Transverse colon (tissue), 4 donors: Measurements from ENCODE around the gene VSIG1. TPM values are rescaled to one million over a fixed set of nuclear protein-coding genes. Genes with fewer than 3 reads are reported as not detected.

ENCODE experiments used
- DNase-seq: peaks from one replicate; pipeline ENCODE4 v3.0.0-alpha.2; 2019
- H3K27ac ChIP-seq, 4 donors: fragments of 200-600 bp; sonication (generic); 2 replicates each; pipeline ENCODE4 v1.5.1; 2016 to 2018; ENCODE audit warnings: inconsistent platforms in 4 of 4
- H3K27me3 ChIP-seq: fragments of 200-600 bp; sonication (generic); 2 replicates; pipeline ENCODE4 v1.5.1; 2017; ENCODE audit warnings: inconsistent platforms
- H3K36me3 ChIP-seq, 4 donors: fragments of 200-600 bp; sonication (generic); 2 replicates each; pipeline ENCODE4 v1.5.1; 2017 to 2019; ENCODE audit warnings: inconsistent platforms in 4 of 4
- H3K4me1 ChIP-seq, 4 donors: fragments of 200-600 bp; sonication (generic); 2 replicates each; pipeline ENCODE4 v1.5.1; 2017 to 2020; ENCODE audit warnings: inconsistent platforms in 4 of 4
- H3K4me3 ChIP-seq, 4 donors: fragments of 200-600 bp; sonication (generic); 1 replicate in 1 of 4; 2 replicates in 3 of 4; pipeline versions ENCODE4 v1.5.1 to v1.6.1; 2017 to 2019; ENCODE audit warnings: inconsistent platforms in 4 of 4
- H3K9me3 ChIP-seq, 2 donors: fragments of 200-600 bp; sonication (generic); 2 replicates each; pipeline ENCODE4 v1.5.1; 2017 to 2019; ENCODE audit warnings: inconsistent platforms in 2 of 2
- CTCF ChIP-seq, 5 experiments: fragments of 200-600 bp in 3 of 5; fragments of 450-650 bp in 2 of 5; sonication (generic) in 3 of 5; IDR thresholded peaks; 1 replicate in 2 of 5; 2 replicates in 3 of 5; pipeline ENCODE4 v1.5.1; 2016 to 2017; ENCODE audit warnings: antibody characterized with exemption in 5 of 5, inconsistent platforms in 3 of 5, mild to moderate bottlenecking in 2 of 5, moderate library complexity in 1 of 5
- EP300 ChIP-seq: sonication (generic); formaldehyde crosslinking; IDR thresholded peaks from one replicate; pipeline ENCODE4 v1.6.1; 2017; ENCODE audit warnings: antibody characterized with exemption, low read depth
- POLR2A ChIP-seq: fragments of 450-650 bp; IDR thresholded peaks from one replicate; pipeline ENCODE4 v1.6.1; 2016; ENCODE audit warnings: antibody characterized with exemption, mild to moderate bottlenecking, moderate library complexity
- POLR2AphosphoS5 ChIP-seq, 3 donors: sonication (generic); formaldehyde crosslinking; IDR thresholded peaks; one replicate each; pipeline ENCODE4 v1.6.1; 2016; ENCODE audit warnings: antibody characterized with exemption in 3 of 3
- WGBS, 2 donors: methylation state at CpG; one replicate each; pipeline ENCODE4 v1.1.5; 2018; ENCODE audit warnings: low coverage in 1 of 2; 5-methylcytosine and 5-hydroxymethylcytosine counted together
- in situ Hi-C, 4 donors: fragments of 200-750 bp; cut with MboI; loops; one replicate each; pipeline versions ENCODE4 v1.15.0 to v1.15.1; 2017; ENCODE audit warnings: low sequenced_read_pairs in 3 of 4, low pct_ligation_motif_present in 1 of 4, low pct_unique_long_range_greater_than_20kb in 1 of 4
- intact Hi-C: fragments of 100-400 bp; cut with DNase I; formaldehyde crosslinking; loops from one replicate; pipeline ENCODE4 v1.15.1; 2023; ENCODE audit warnings: low total_unique reads
- total RNA-seq, 4 donors: library from RNA; depleted of rRNA; stranded (reverse); fragments of >200 nt; gene quantifications; one replicate each; pipeline ENCODE4 v1.1.0, GENCODE V29; 2016

VSIG1 gene
- total RNA-seq, 4 donors from 2014 or later, result 0.37 to 0.68 TPM; not detected in 2

- Histone ChIP-seq H3K36me3 (no peaks in the 10 kb centered on the region), H3K9me3 (no peaks in the 10 kb centered on the region), H3K4me3 (peak overlapping the region; percentile 50 to 73 (median 57)), H3K4me1 (peaks cover 0 to 22% (median 4%) of the 10 kb centered on the region in 4 donors), H3K27me3 (no peaks in the 10 kb centered on the region), H3K27ac (peak overlapping the region; percentile 82 to 94 (median 88))
- TF ChIP-seq CTCF (IDR thresholded peaks at IDR 0.05) (no peak), POLR2A (no peak), POLR2AphosphoS5 (IDR thresholded peaks at IDR 0.05) (no peak), EP300 (no peak)
- intact Hi-C loops, result no loop called here
- 8 to 47% methylated on average over 3 to 20 of the region's 20 CpGs for WGBS, 2 donors
- in situ Hi-C loops, result no loop called here
- no peak for DNase-seq
These were observed 45.8 kb downstream of the VSIG1 start for GRCh38 chrX:108090491-108091263.

- Histone ChIP-seq H3K36me3 (no peaks in the 10 kb centered on the region), H3K27ac (peak within 1 kb of the TSS; percentile 82 to 94 (median 88)), H3K27me3 (no peaks in the 10 kb centered on the region), H3K9me3 (no peaks in the 10 kb centered on the region), H3K4me1 (peaks cover 0 to 22% (median 4%) of the 10 kb centered on the region in 4 donors), H3K4me3 (peak within 1 kb of the TSS; percentile 50 to 73 (median 57))
- WGBS, 2 donors, result 50% methylated on average over 47 of the region's 47 CpGs; no CpG with 5 or more reads in 1 of the 2 donors
- TF ChIP-seq CTCF (IDR thresholded peaks at IDR 0.05) (peak in 1 of 5 experiments; percentile 25), POLR2AphosphoS5 (IDR thresholded peaks at IDR 0.05) (peak; percentile 72 to 87 (median 85)), EP300 (no peak), POLR2A (peak; percentile 84)
- in situ Hi-C loops, result no loop called here
- peak; percentile 94 for DNase-seq
- intact Hi-C loops, result no loop called here
These were observed 46.5 kb downstream of the VSIG1 start, which contains the start of the genes ATG4A and PSMD10 for GRCh38 chrX:108091264-108091877. ATG4A (plus strand) TSS chrX:108091778; CDS start chrX:108091827, 49 bp downstream. PSMD10 (minus strand) TSS chrX:108091542; CDS start chrX:108091520, 22 bp downstream.

- Histone ChIP-seq H3K27ac (peak overlapping the region; percentile 80 to 93 (median 83)), H3K9me3 (no peaks in the 10 kb centered on the region), H3K4me1 (peaks cover 0 to 22% (median 4%) of the 10 kb centered on the region in 4 donors), H3K27me3 (no peaks in the 10 kb centered on the region), H3K36me3 (no peaks in the 10 kb centered on the region), H3K4me3 (peak overlapping the region; percentile 9 to 73 (median 55))
- no peak for DNase-seq
- no peak for TF ChIP-seq CTCF (IDR thresholded peaks at IDR 0.05)
- TF ChIP-seq POLR2AphosphoS5 (IDR thresholded peaks at IDR 0.05), result no peak
- no peak for TF ChIP-seq POLR2A
- TF ChIP-seq EP300, result no peak
- in situ Hi-C loops, result no loop called here
- 48% methylated on average over 15 of the region's 15 CpGs; no CpG with 5 or more reads in 1 of the 2 donors for WGBS, 2 donors
- intact Hi-C loops, result no loop called here
These were observed 47.0 kb downstream of the VSIG1 start for GRCh38 chrX:108091878-108092291.

GRCh38 chrX:108097380-108097779 is 52.5 kb downstream of the VSIG1 start:
- H3K27ac ChIP-seq, result no peak overlapping the region
- intact Hi-C loops (no loop called here), in situ Hi-C loops (no loop called here)
- no peak overlapping the region for H3K4me3 ChIP-seq
- no peaks in the 10 kb centered on the region for H3K9me3 ChIP-seq
- no peaks in the 10 kb centered on the region for H3K27me3 ChIP-seq
- peaks cover 0 to 2% (median under 1%) of the 10 kb centered on the region in 4 donors for H3K4me1 ChIP-seq
- TF ChIP-seq EP300 (no peak), POLR2A (no peak), CTCF (IDR thresholded peaks at IDR 0.05) (no peak), POLR2AphosphoS5 (IDR thresholded peaks at IDR 0.05) (no peak)
- no peak for DNase-seq
- H3K36me3 ChIP-seq, result no peaks in the 10 kb centered on the region
- 89 to 92% methylated on average over 2 of the region's 2 CpGs for WGBS, 2 donors
